SU-DHL-6 (cell line): ENCODE results near the gene POP4.

Experiments used
- H2AFZ ChIP-seq: fragments of 200-600 bp; sonication (generic); 2 replicates; pipeline ENCODE4 v1.6.1; 2014; ENCODE audit warnings: low read depth, mild to moderate bottlenecking, moderate library complexity, mixed read lengths, antibody characterized with exemption, low read length; ENCODE audit not compliant: severe bottlenecking
- H3F3A ChIP-seq: fragments of 200-600 bp; shearing (Covaris generic); 2 replicates; pipeline ENCODE4 v1.6.0; 2016; ENCODE audit warnings: antibody characterized with exemption, mild to moderate bottlenecking; ENCODE audit not compliant: insufficient read depth
- H3K27ac ChIP-seq: fragments of 200-600 bp; sonication (generic); 2 replicates; pipeline ENCODE4 v1.5.1; 2016; ENCODE audit warnings: low read depth, mild to moderate bottlenecking, low read length, moderate library complexity, mixed read lengths
- H3K27me3 ChIP-seq: fragments of 200-600 bp; sonication (generic), shearing (Covaris generic); 2 replicates; pipeline ENCODE4 v1.6.0; 2014; ENCODE audit warnings: mild to moderate bottlenecking, low read length
- H3K36me3 ChIP-seq: fragments of 200-600 bp; sonication (generic); 2 replicates; pipeline ENCODE4 v1.6.1; 2014; ENCODE audit warnings: mild to moderate bottlenecking, low read length, mixed read lengths
- H3K4me2 ChIP-seq: fragments of 300-600, 200-600 bp; shearing (Covaris generic), sonication (generic); 2 replicates; pipeline ENCODE4 v1.6.0; 2014; ENCODE audit warnings: low read length, low read depth, mild to moderate bottlenecking; ENCODE audit not compliant: poor library complexity, severe bottlenecking
- H3K4me3 ChIP-seq: fragments of 200-600 bp; sonication (generic); 2 replicates; pipeline ENCODE4 v1.5.1; 2014; ENCODE audit warnings: antibody characterized with exemption, low read length, mild to moderate bottlenecking, mixed read lengths; ENCODE audit not compliant: insufficient read depth, poor library complexity, severe bottlenecking
- H3K79me2 ChIP-seq: fragments of 200-600 bp; sonication (generic); 2 replicates; pipeline ENCODE4 v1.6.1; 2014; ENCODE audit warnings: mild to moderate bottlenecking, low read length, moderate library complexity; ENCODE audit not compliant: insufficient read depth
- H3K9ac ChIP-seq: fragments of 200-600 bp; sonication (generic); 2 replicates; pipeline ENCODE4 v1.7.0; 2014; ENCODE audit warnings: mild to moderate bottlenecking, low read length
- H3K9me2 ChIP-seq: fragments of 200-600 bp; sonication (generic); replicated peaks from 2 replicates; pipeline ENCODE4 v1.6.1; 2014; ENCODE audit warnings: low read length; ENCODE audit not compliant: insufficient read depth
- H3K9me3 ChIP-seq: fragments of 200-600 bp; sonication (generic); 2 replicates; pipeline ENCODE4 v1.6.1; 2014; ENCODE audit warnings: low read length, mixed read lengths; ENCODE audit not compliant: insufficient read depth
- H4K20me1 ChIP-seq: fragments of 200-600 bp; sonication (generic); 2 replicates; pipeline ENCODE4 v1.6.1; 2014; ENCODE audit warnings: low read depth, mild to moderate bottlenecking, antibody characterized with exemption, low read length, moderate library complexity, mixed read lengths
- EZH2phosphoT487 ChIP-seq: fragments of 200-600 bp; sonication (generic), shearing (Covaris generic); conservative IDR thresholded peaks from 2 replicates; pipeline ENCODE4 v1.6.1; 2018; ENCODE audit warnings: mild to moderate bottlenecking, antibody characterized with exemption, low read length, moderate library complexity, mixed read lengths
- TF ChIP-seq, protein P1 (sequence below): fragments of 200-600 bp; sonication (generic); IDR thresholded peaks from one replicate; pipeline ENCODE4 v1.5.1; 2017; ENCODE audit warnings: antibody characterized with exemption, mild to moderate bottlenecking, low read length, moderate library complexity; ENCODE audit not compliant: insufficient read depth, poor library complexity, severe bottlenecking

The POP4 gene

DNA sequence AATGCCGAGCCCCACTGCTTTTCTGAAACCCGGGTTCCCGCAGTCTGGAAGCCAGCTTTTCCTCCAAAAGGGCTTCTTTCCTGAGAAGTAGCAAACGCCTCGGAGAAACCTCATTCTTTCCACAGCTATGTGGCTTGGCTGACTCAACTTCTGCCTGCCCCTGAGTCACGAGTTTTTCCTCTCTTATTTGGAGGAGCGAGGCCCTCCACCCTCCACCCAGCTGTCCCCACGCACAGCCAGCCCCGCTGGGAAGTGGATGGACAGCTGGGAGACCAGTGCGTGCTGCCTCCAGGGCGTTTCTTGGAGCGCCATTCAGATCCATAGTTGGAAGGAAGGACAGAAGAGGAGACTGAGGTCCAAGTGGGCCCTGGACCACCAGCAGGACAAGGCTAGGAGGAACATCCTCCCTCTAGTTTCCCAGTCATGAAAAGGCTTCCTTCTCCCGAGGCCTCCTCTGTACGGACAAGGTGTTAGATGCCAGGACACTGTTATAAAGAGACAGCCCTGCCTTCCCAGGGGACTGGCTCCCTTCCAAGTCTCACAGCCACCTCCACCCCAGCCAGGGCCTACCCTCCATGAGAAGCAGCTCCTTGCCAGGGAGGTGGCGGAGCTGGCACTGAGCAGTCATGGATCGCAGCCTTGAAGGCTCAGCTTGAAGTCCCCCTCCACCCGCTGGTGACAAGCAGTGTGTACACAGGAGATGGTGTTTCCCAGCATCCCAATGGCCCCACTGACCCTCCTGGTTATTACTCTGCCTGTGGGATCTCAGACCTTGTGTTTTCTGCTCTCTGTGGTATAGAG lies 56.7 kb downstream of the POP4 start:
- Histone ChIP-seq H3K27ac (no peak overlapping the region), H3K9ac (no peak overlapping the region), H3K9me3 (no peaks in the 10 kb centered on the region), H4K20me1 (no peaks in the 10 kb centered on the region), H3K79me2 (no peaks in the 10 kb centered on the region), H3K36me3 (no peaks in the 10 kb centered on the region), H3K9me2 (no peaks in the 10 kb centered on the region), H2AFZ (no peak overlapping the region), H3K27me3 (no peaks in the 10 kb centered on the region), H3F3A (no peaks in the 10 kb centered on the region), H3K4me3 (no peak overlapping the region), H3K4me2 (no peak overlapping the region)
- no peak for TF ChIP-seq EZH2phosphoT487
- TF ChIP-seq, protein P1, sequence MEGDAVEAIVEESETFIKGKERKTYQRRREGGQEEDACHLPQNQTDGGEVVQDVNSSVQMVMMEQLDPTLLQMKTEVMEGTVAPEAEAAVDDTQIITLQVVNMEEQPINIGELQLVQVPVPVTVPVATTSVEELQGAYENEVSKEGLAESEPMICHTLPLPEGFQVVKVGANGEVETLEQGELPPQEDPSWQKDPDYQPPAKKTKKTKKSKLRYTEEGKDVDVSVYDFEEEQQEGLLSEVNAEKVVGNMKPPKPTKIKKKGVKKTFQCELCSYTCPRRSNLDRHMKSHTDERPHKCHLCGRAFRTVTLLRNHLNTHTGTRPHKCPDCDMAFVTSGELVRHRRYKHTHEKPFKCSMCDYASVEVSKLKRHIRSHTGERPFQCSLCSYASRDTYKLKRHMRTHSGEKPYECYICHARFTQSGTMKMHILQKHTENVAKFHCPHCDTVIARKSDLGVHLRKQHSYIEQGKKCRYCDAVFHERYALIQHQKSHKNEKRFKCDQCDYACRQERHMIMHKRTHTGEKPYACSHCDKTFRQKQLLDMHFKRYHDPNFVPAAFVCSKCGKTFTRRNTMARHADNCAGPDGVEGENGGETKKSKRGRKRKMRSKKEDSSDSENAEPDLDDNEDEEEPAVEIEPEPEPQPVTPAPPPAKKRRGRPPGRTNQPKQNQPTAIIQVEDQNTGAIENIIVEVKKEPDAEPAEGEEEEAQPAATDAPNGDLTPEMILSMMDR = no peak

DNA sequence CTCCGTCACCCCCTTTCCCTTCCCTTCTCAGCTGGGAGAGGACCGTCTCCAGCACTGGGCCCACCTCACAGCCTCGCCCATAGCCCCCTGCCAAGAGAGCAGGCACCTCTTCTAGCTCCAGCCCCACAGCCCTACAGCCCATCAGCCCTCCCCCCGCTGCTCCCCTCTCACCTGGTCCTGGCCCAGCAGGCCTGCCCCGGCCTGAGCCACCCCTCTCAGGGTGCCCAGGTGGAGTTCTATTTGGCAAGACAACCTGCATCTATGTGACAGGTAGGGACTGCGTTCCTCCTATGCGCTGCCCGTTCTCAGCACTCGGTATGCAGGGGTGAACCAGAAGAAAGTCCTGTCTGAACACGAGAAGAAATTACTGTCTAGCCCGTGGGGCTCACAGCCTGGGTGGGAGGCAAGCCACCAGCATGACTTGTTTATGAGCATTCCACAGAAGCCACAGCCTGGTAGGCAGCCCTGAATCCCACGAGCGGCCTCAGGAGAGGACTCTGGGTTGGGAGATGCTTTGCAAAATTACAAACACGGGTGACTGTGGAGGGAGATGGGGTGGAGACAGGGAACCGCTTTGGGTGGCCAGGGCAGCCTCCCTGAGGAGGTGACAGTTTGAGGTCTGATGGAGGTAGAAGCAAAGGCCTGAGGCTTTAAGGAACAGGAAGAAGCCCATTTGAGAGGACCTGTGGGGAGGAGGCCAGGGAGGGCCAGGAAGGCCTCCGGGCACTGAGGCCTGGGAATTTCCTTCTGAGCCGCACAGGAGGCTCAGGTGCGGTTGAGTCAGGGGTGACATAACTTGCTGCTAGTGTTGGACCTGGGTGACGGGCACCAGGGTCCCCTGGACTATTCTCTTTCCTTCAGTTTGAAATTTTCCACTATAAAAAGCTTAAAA lies 58.0 kb downstream of the POP4 start:
- Histone ChIP-seq H3K4me3 (no peak overlapping the region), H2AFZ (peak overlapping the region; percentile 78), H3K79me2 (no peaks in the 10 kb centered on the region), H3K27me3 (no peaks in the 10 kb centered on the region), H3F3A (no peaks in the 10 kb centered on the region), H3K9me2 (no peaks in the 10 kb centered on the region), H3K9ac (peak overlapping the region; percentile 67), H3K4me2 (peak overlapping the region; percentile 62), H3K9me3 (no peaks in the 10 kb centered on the region), H3K36me3 (no peaks in the 10 kb centered on the region), H4K20me1 (no peaks in the 10 kb centered on the region), H3K27ac (no peak overlapping the region)
- TF ChIP-seq, protein P1 = no peak
- TF ChIP-seq EZH2phosphoT487 = no peak

DNA sequence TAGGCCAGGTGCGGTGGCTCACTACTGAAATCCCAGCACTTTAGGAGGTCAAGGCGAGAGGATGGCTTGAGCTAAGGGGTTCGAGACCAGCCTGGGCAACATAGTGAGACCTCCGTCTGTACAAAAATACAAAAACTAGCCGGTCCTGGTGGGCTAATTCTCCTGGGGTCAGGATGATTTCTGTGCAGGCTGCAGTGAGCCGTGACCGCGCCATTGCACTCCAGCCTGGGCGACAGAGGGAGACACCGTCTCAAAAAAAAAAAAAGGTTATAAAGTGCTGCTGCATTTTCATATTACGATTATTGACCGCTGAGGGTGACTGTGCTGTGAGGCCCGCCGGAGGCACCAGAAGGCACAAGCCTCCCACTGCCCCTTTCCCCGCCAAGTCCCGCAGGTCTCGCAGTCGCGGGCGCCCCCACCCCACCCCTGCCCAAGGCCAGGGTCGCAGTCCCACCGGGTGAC lies 58.7 kb downstream of the POP4 start:
- Histone ChIP-seq H3K4me2 (peak overlapping the region; percentile 62), H3K9me3 (no peaks in the 10 kb centered on the region), H3K36me3 (no peaks in the 10 kb centered on the region), H3K27ac (no peak overlapping the region), H3K9ac (peak overlapping the region; percentile 67), H3F3A (no peaks in the 10 kb centered on the region), H3K9me2 (no peaks in the 10 kb centered on the region), H3K4me3 (peak overlapping the region; percentile 86), H4K20me1 (no peaks in the 10 kb centered on the region), H3K79me2 (no peaks in the 10 kb centered on the region), H3K27me3 (no peaks in the 10 kb centered on the region), H2AFZ (peak overlapping the region; percentile 78)
- TF ChIP-seq, protein P1 = no peak
- TF ChIP-seq EZH2phosphoT487 = no peak
